Measurements from ENCODE around the gene ADGRL1.
"Not testable (repeated sequence)": the region's sequence is repeated elsewhere in the genome, so short reads cannot be mapped to it uniquely, and the experiment has no call there.

Gene ADGRL1

GRCh38 chr19:14181199-14181598 lies 24.8 kb downstream of the ADGRL1 start:
- not testable (repeated sequence) for H3K9me3 Mint-ChIP-seq; H3K36me3 Mint-ChIP-seq (ENCODE audit: insufficient read depth); H3K4me3 Mint-ChIP-seq; H3K27me3 Mint-ChIP-seq; DNase-seq (ENCODE audit: low spot score in 2 of 2); H3K4me1 Mint-ChIP-seq; H3K27ac Mint-ChIP-seq (ENCODE audit: low read depth); ATAC-seq (replicated peaks; ENCODE audit: extremely low read depth, poor library complexity, severe bottlenecking)

GRCh38 chr19:14177496-14178074 lies 28.4 kb downstream of the ADGRL1 start:
- H3K4me1 Mint-ChIP-seq = peaks cover 7% of the 10 kb centered on the region
- H3K27me3 Mint-ChIP-seq = no peaks in the 10 kb centered on the region
- no peaks in the 10 kb centered on the region for H3K9me3 Mint-ChIP-seq
- no peak overlapping the region for H3K27ac Mint-ChIP-seq (ENCODE audit: low read depth)
- peaks cover 5% of the 10 kb centered on the region for H3K36me3 Mint-ChIP-seq (ENCODE audit: insufficient read depth)
- no peak for DNase-seq (ENCODE audit: low spot score in 2 of 2)
- H3K4me3 Mint-ChIP-seq = no peak overlapping the region
- ATAC-seq (replicated peaks; ENCODE audit: extremely low read depth, poor library complexity, severe bottlenecking) = no peak

GRCh38 chr19:14175351-14175792 lies 30.6 kb downstream of the ADGRL1 start:
- peak overlapping the region; percentile 2 for H3K27ac Mint-ChIP-seq (ENCODE audit: low read depth)
- H3K4me3 Mint-ChIP-seq = no peak overlapping the region
- peaks cover 7% of the 10 kb centered on the region for H3K4me1 Mint-ChIP-seq
- H3K36me3 Mint-ChIP-seq (ENCODE audit: insufficient read depth) = peaks cover 5% of the 10 kb centered on the region
- DNase-seq (ENCODE audit: low spot score in 2 of 2) (no peak), ATAC-seq (replicated peaks; ENCODE audit: extremely low read depth, poor library complexity, severe bottlenecking) (no peak)
- H3K27me3 Mint-ChIP-seq = no peaks in the 10 kb centered on the region
- H3K9me3 Mint-ChIP-seq = no peaks in the 10 kb centered on the region

- Mint-ChIP-seq H3K9me3 (no peaks in the 10 kb centered on the region), H3K27me3 (no peaks in the 10 kb centered on the region), H3K27ac (ENCODE audit: low read depth) (no peak overlapping the region), H3K4me3 (no peak overlapping the region), H3K4me1 (peaks cover 7% of the 10 kb centered on the region), H3K36me3 (ENCODE audit: insufficient read depth) (peaks cover 5% of the 10 kb centered on the region)
- DNase-seq (ENCODE audit: low spot score in 2 of 2) = no peak
- no peak for ATAC-seq (replicated peaks; ENCODE audit: extremely low read depth, poor library complexity, severe bottlenecking)
These were observed 31.1 kb downstream of the ADGRL1 start for GRCh38 chr19:14174883-14175282.

- ATAC-seq (replicated peaks; ENCODE audit: extremely low read depth, poor library complexity, severe bottlenecking) = no peak
- H3K4me3 Mint-ChIP-seq = no peak overlapping the region
- H3K4me1 Mint-ChIP-seq = peaks cover 29% of the 10 kb centered on the region
- DNase-seq (ENCODE audit: low spot score in 2 of 2) = no peak
- no peaks in the 10 kb centered on the region for H3K9me3 Mint-ChIP-seq
- no peak overlapping the region for H3K27ac Mint-ChIP-seq (ENCODE audit: low read depth)
- peaks cover 8% of the 10 kb centered on the region for H3K36me3 Mint-ChIP-seq (ENCODE audit: insufficient read depth)
- H3K27me3 Mint-ChIP-seq = no peaks in the 10 kb centered on the region
These were observed 37.0 kb downstream of the ADGRL1 start for GRCh38 chr19:14168993-14169392.

- Mint-ChIP-seq H3K27ac (ENCODE audit: low read depth) (peak overlapping the region; percentile 33), H3K27me3 (no peaks in the 10 kb centered on the region), H3K4me1 (peaks cover 29% of the 10 kb centered on the region), H3K4me3 (peak overlapping the region; percentile 58), H3K36me3 (ENCODE audit: insufficient read depth) (peaks cover 8% of the 10 kb centered on the region), H3K9me3 (no peaks in the 10 kb centered on the region)
- DNase-seq (ENCODE audit: low spot score in 2 of 2) (no peak), ATAC-seq (replicated peaks; ENCODE audit: extremely low read depth, poor library complexity, severe bottlenecking) (no peak)
These were observed 37.6 kb downstream of the ADGRL1 start for GRCh38 chr19:14168259-14168972.

- no peak for DNase-seq (ENCODE audit: low spot score in 2 of 2)
These were observed 38.3 kb downstream of the ADGRL1 start for GRCh38 chr19:14167576-14168138.

GRCh38 chr19:14166999-14167575 lies 38.9 kb downstream of the ADGRL1 start:
- Mint-ChIP-seq H3K4me3 (peak overlapping the region; percentile 78), H3K4me1 (peaks cover 29% of the 10 kb centered on the region), H3K27ac (ENCODE audit: low read depth) (peak overlapping the region; percentile 88), H3K36me3 (ENCODE audit: insufficient read depth) (peaks cover 11% of the 10 kb centered on the region), H3K9me3 (no peaks in the 10 kb centered on the region), H3K27me3 (no peaks in the 10 kb centered on the region)
- peak; percentile 7 for ATAC-seq (replicated peaks; ENCODE audit: extremely low read depth, poor library complexity, severe bottlenecking)
- no peak for DNase-seq (ENCODE audit: low spot score in 2 of 2)

More at GRCh38 chr19:14167576-14168138, 38.3 kb downstream of the ADGRL1 start:
- ATAC-seq (replicated peaks; ENCODE audit: extremely low read depth, poor library complexity, severe bottlenecking) = peak; percentile 61
- Mint-ChIP-seq H3K4me1 (peaks cover 29% of the 10 kb centered on the region), H3K36me3 (ENCODE audit: insufficient read depth) (peaks cover 11% of the 10 kb centered on the region), H3K4me3 (peak overlapping the region; percentile 78), H3K27me3 (no peaks in the 10 kb centered on the region), H3K9me3 (no peaks in the 10 kb centered on the region), H3K27ac (ENCODE audit: low read depth) (peak overlapping the region; percentile 88)

- peak overlapping the region; percentile 78 for H3K4me3 Mint-ChIP-seq
- peak overlapping the region; percentile 88 for H3K27ac Mint-ChIP-seq (ENCODE audit: low read depth)
- peaks cover 29% of the 10 kb centered on the region for H3K4me1 Mint-ChIP-seq
- DNase-seq (ENCODE audit: low spot score in 2 of 2) (no peak), ATAC-seq (replicated peaks; ENCODE audit: extremely low read depth, poor library complexity, severe bottlenecking) (peak; percentile 39)
- H3K36me3 Mint-ChIP-seq (ENCODE audit: insufficient read depth) = peaks cover 11% of the 10 kb centered on the region
- no peaks in the 10 kb centered on the region for H3K9me3 Mint-ChIP-seq
- no peaks in the 10 kb centered on the region for H3K27me3 Mint-ChIP-seq
These were observed 39.8 kb downstream of the ADGRL1 start for GRCh38 chr19:14165990-14166830.

GRCh38 chr19:14164724-14165493 lies 41.1 kb downstream of the ADGRL1 start:
- Mint-ChIP-seq H3K36me3 (ENCODE audit: insufficient read depth) (peaks cover 11% of the 10 kb centered on the region), H3K9me3 (no peaks in the 10 kb centered on the region), H3K27me3 (no peaks in the 10 kb centered on the region), H3K4me3 (no peak overlapping the region), H3K4me1 (peaks cover 29% of the 10 kb centered on the region), H3K27ac (ENCODE audit: low read depth) (peak overlapping the region; percentile 88)
- DNase-seq (ENCODE audit: low spot score in 2 of 2) (no peak), ATAC-seq (replicated peaks; ENCODE audit: extremely low read depth, poor library complexity, severe bottlenecking) (no peak)

GRCh38 chr19:14164082-14164481 lies 41.9 kb downstream of the ADGRL1 start:
- H3K36me3 Mint-ChIP-seq (ENCODE audit: insufficient read depth) = peaks cover 11% of the 10 kb centered on the region
- no peaks in the 10 kb centered on the region for H3K27me3 Mint-ChIP-seq
- ATAC-seq (replicated peaks; ENCODE audit: extremely low read depth, poor library complexity, severe bottlenecking) (no peak), DNase-seq (ENCODE audit: low spot score in 2 of 2) (no peak)
- H3K4me1 Mint-ChIP-seq = peaks cover 29% of the 10 kb centered on the region
- H3K9me3 Mint-ChIP-seq = no peaks in the 10 kb centered on the region
- H3K4me3 Mint-ChIP-seq = no peak overlapping the region
- no peak overlapping the region for H3K27ac Mint-ChIP-seq (ENCODE audit: low read depth)
